PC-9 (cell line): Measurements from ENCODE around the gene MIGA2. TPM values are rescaled to one million over a fixed set of nuclear protein-coding genes. Genes with fewer than 3 reads are reported as not detected.

Experiments
- BruUV-seq: library from RNA; stranded (reverse); fragments of 400-500 nt; replicated peaks from 2 replicates; lab custom pipeline; 2021; lab: Mats Ljungman, UMichigan
- CTCF ChIA-PET: fragments of 300-600 bp; sonication (Branson Sonifier 250); formaldehyde crosslinking; loops from one replicate; lab custom pipeline; 2022; ENCODE audit warnings: antibody characterized with exemption; lab: Charles Lee
- POLR2A ChIA-PET: fragments of 300-600 bp; sonication (Branson Sonifier 250); formaldehyde crosslinking; loops from one replicate; lab custom pipeline; 2022; ENCODE audit warnings: antibody characterized with exemption; ENCODE audit not compliant: unreplicated experiment; lab: Charles Lee
- DNase-seq, 2 experiments: peaks; one replicate each; pipeline versions ENCODE4 v3.0.0 to v3.0.0-alpha.2; 2015 to 2022; ENCODE audit warnings: mixed read lengths in 1 of 2
- H2AFZ ChIP-seq: fragments of 200-600 bp; sonication (generic); 2 replicates; pipeline ENCODE4 v1.8.1; 2017; ENCODE audit warnings: antibody characterized with exemption
- H3F3A ChIP-seq: fragments of 200-600 bp; sonication (generic); 2 replicates; pipeline ENCODE4 v1.8.1; 2017; ENCODE audit warnings: antibody characterized with exemption, mild to moderate bottlenecking, low read depth; ENCODE audit not compliant: insufficient read depth
- H3K27ac ChIP-seq: fragments of 200-600 bp; sonication (generic); 2 replicates; pipeline ENCODE4 v1.6.1; 2016; ENCODE audit warnings: mixed run types
- H3K27me3 ChIP-seq: fragments of 200-600 bp; sonication (generic); 2 replicates; pipeline ENCODE4 v1.6.1; 2016; ENCODE audit warnings: low read depth, mixed run types; ENCODE audit not compliant: insufficient read depth
- H3K36me3 ChIP-seq: fragments of 200-600 bp; sonication (generic); 2 replicates; pipeline ENCODE4 v1.6.1; 2016; ENCODE audit warnings: low read depth, mixed run types
- H3K4me1 ChIP-seq: fragments of 200-600 bp; sonication (generic); replicated peaks from 2 replicates; pipeline ENCODE4 v1.6.1; 2016; ENCODE audit warnings: mixed run types; ENCODE audit not compliant: insufficient read depth
- H3K4me2 ChIP-seq: fragments of 200-600 bp; sonication (generic); 2 replicates; pipeline ENCODE4 v1.6.1; 2017; ENCODE audit warnings: mixed run types
- H3K4me3 ChIP-seq: fragments of 200-600 bp; sonication (generic); 2 replicates; pipeline ENCODE4 v1.6.1; 2016; ENCODE audit warnings: mixed run types
- H3K79me2 ChIP-seq: fragments of 200-600 bp; sonication (generic); 2 replicates; pipeline ENCODE4 v1.6.1; 2017; ENCODE audit warnings: low read depth, mixed run types
- H3K9me2 ChIP-seq: fragments of 200-600 bp; sonication (generic); 2 replicates; pipeline ENCODE4 v1.8.1; 2017; ENCODE audit warnings: mild to moderate bottlenecking; ENCODE audit not compliant: insufficient read depth
- H3K9me3 ChIP-seq: fragments of 200-600 bp; sonication (generic); 2 replicates; pipeline ENCODE4 v1.8.1; 2016; ENCODE audit warnings: low read depth; ENCODE audit not compliant: insufficient read depth
- H4K20me1 ChIP-seq: fragments of 200-600 bp; sonication (generic); 2 replicates; pipeline ENCODE4 v1.8.1; 2017; ENCODE audit not compliant: insufficient read depth
- EZH2 ChIP-seq: fragments of 200-600 bp; sonication (generic); IDR thresholded peaks from 2 replicates; pipeline ENCODE4 v1.8.0; 2017; ENCODE audit warnings: antibody characterized with exemption, low read depth
- intact Hi-C: fragments of 100-400 bp; cut with micrococcal nuclease; formaldehyde crosslinking; loops from one replicate; pipeline ENCODE4 v1.10.0; 2022; ENCODE audit not compliant: unreplicated experiment
- total RNA-seq: library from RNA; stranded (reverse); gene quantifications from 2 replicates; pipeline ENCODE4 v1.2.3, GENCODE V29; 2021
- TF ChIP-seq, protein P1 (sequence below): fragments of 200-600 bp; sonication (generic); conservative IDR thresholded peaks from 2 replicates; pipeline ENCODE4 v1.6.1; 2017; ENCODE audit warnings: mixed run types, antibody characterized with exemption, mild to moderate bottlenecking, moderate library complexity

The MIGA2 gene
- total RNA-seq, 1 experiment from 2014 or later = 40.7 TPM

DNA sequence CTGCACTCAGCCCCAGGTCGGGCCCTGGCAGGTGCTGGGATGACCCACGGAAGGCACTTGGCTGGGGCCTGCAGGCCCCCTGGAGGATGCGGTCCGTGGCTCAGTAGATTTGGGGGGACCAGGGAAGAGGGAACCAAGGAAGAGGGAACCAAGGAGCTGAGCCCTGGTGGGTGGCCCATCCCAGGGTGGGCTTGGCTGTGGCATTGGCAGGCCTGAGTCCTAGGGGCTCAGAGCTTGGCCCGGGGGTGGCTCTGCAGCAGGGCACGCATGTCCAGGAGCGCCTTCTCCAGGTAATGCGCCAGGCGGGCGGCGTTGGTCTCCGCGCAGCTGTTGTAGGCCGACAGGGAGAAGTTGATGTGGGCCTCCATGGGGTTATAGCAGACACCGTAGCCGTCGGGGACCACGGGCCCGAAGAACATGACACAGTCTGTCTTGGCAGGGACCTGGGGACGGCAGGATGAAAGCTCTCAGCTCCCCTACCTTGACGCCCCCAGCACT, 58.8 kb downstream of the MIGA2 start:
- no peaks in the 10 kb centered on the region for H3K27me3 ChIP-seq
- no peak overlapping the region for H3K27ac ChIP-seq
- H3K36me3 ChIP-seq = no peaks in the 10 kb centered on the region
- H3K9me3 ChIP-seq = no peaks in the 10 kb centered on the region
- ChIA-PET POLR2A (no interaction called here), CTCF (no interaction called here)
- no TSS peak for BruUV-seq
- H3F3A ChIP-seq = no peaks in the 10 kb centered on the region; the same call in 1 of the 2 replicates
- H4K20me1 ChIP-seq = no peaks in the 10 kb centered on the region
- H3K9me2 ChIP-seq = no peaks in the 10 kb centered on the region
- no peaks in the 10 kb centered on the region for H3K4me1 ChIP-seq
- H3K4me2 ChIP-seq = no peak overlapping the region
- TF ChIP-seq, protein P1, sequence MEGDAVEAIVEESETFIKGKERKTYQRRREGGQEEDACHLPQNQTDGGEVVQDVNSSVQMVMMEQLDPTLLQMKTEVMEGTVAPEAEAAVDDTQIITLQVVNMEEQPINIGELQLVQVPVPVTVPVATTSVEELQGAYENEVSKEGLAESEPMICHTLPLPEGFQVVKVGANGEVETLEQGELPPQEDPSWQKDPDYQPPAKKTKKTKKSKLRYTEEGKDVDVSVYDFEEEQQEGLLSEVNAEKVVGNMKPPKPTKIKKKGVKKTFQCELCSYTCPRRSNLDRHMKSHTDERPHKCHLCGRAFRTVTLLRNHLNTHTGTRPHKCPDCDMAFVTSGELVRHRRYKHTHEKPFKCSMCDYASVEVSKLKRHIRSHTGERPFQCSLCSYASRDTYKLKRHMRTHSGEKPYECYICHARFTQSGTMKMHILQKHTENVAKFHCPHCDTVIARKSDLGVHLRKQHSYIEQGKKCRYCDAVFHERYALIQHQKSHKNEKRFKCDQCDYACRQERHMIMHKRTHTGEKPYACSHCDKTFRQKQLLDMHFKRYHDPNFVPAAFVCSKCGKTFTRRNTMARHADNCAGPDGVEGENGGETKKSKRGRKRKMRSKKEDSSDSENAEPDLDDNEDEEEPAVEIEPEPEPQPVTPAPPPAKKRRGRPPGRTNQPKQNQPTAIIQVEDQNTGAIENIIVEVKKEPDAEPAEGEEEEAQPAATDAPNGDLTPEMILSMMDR = no peak
- TF ChIP-seq EZH2 = no peak
- H2AFZ ChIP-seq = no peak overlapping the region
- no peaks in the 10 kb centered on the region for H3K79me2 ChIP-seq
- intact Hi-C loops = no loop called here
- no peak overlapping the region for H3K4me3 ChIP-seq
- peak in 1 of 2 experiments; percentile 21 for DNase-seq

DNA sequence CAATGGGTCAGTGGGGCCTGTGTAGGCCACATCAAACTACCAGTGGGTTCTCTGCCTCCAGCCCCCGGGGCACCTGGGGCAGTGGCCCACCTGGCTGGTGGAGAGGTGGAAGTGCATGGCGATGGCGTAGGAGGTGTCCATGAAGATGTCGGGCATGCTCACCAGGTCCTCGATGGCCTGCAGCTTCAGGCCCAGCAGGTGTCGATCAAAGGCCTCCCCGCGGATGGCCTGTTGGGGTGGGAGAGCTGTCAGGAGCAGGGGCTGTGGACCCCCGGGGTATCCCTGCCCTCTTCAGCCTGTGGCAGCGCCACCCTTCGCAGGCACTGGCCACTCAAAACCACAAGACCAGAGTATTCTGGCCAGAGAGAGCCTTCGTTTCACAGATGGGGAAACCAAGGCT, 59.5 kb downstream of the MIGA2 start:
- no peaks in the 10 kb centered on the region for H3K27me3 ChIP-seq
- no peak overlapping the region for H2AFZ ChIP-seq
- POLR2A ChIA-PET = no interaction called here
- H3K4me1 ChIP-seq = no peaks in the 10 kb centered on the region
- H3K9me3 ChIP-seq = no peaks in the 10 kb centered on the region
- BruUV-seq = no TSS peak
- H3K4me2 ChIP-seq = no peak overlapping the region
- H3F3A ChIP-seq = no peaks in the 10 kb centered on the region; the same call in 1 of the 2 replicates
- H4K20me1 ChIP-seq = no peaks in the 10 kb centered on the region
- CTCF ChIA-PET = no interaction called here
- no peaks in the 10 kb centered on the region for H3K79me2 ChIP-seq
- intact Hi-C loops = no loop called here
- no peak overlapping the region for H3K4me3 ChIP-seq
- no peaks in the 10 kb centered on the region for H3K36me3 ChIP-seq
- H3K27ac ChIP-seq = no peak overlapping the region
- no peak for TF ChIP-seq EZH2
- H3K9me2 ChIP-seq = no peaks in the 10 kb centered on the region
- no peak for DNase-seq

DNA sequence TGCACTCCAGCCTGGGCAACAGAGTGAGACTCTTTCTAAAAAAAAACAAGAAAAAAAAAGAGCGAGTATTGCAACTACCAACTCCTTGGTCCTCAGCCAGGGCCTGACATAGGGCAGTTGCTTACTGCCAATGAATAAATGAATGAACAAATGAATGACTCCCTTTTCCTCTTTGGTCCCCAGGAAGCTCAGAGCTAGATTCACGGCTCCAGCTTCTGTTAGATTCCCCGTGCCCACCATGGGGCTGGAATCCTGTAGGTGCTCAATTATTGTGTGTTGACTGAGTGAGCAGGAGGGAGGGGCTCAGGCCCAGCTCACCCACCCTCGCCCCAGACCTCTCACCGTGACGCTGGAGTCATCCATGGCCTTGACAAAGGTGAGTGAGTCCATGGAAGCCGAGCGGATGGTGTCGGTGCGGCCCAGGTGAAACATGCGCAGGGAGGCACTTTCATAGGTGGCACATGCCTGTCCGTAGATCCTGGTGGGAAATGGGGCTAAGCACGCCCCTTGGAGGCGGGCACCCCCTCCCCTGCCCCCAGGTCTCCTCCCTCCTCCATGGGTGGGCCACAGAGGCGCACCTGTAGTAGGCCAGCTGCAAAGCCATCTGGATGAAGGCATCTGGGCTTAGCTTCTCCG, 61.4 kb downstream of the MIGA2 start:
- POLR2A ChIA-PET = no interaction called here
- Histone ChIP-seq H2AFZ (no peak overlapping the region), H3K36me3 (no peaks in the 10 kb centered on the region), H3F3A (no peaks in the 10 kb centered on the region), H3K9me3 (no peaks in the 10 kb centered on the region), H3K4me1 (peaks cover 2% of the 10 kb centered on the region), H3K79me2 (no peaks in the 10 kb centered on the region), H3K27me3 (no peaks in the 10 kb centered on the region), H3K9me2 (no peaks in the 10 kb centered on the region), H4K20me1 (no peaks in the 10 kb centered on the region), H3K4me3 (no peak overlapping the region), H3K4me2 (no peak overlapping the region), H3K27ac (no peak overlapping the region)
- BruUV-seq = no TSS peak
- TF ChIP-seq EZH2 = no peak
- TF ChIP-seq, protein P1 = no peak
- DNase-seq = peak in 1 of 2 experiments; percentile 30
- intact Hi-C loops = no loop called here
- CTCF ChIA-PET = interaction anchor here (0.5 to 0.7 kb wide), 2 partner anchors 16 to 280 kb away, joined by 3 to 12 read pairs; no protein-coding TSS in a partner anchor
